ENCODE results near the gene ATG4B. TPM values are rescaled to one million over a fixed set of nuclear protein-coding genes. Genes with fewer than 3 reads are reported as not detected.

The ATG4B gene
- total and polyA plus RNA-seq, 9 of the 15 experiments (the other 6 are each of a cell fraction or from before 2014, with no cell fraction given): 5.9 to 58.8 (median 35.6) TPM

DNA sequence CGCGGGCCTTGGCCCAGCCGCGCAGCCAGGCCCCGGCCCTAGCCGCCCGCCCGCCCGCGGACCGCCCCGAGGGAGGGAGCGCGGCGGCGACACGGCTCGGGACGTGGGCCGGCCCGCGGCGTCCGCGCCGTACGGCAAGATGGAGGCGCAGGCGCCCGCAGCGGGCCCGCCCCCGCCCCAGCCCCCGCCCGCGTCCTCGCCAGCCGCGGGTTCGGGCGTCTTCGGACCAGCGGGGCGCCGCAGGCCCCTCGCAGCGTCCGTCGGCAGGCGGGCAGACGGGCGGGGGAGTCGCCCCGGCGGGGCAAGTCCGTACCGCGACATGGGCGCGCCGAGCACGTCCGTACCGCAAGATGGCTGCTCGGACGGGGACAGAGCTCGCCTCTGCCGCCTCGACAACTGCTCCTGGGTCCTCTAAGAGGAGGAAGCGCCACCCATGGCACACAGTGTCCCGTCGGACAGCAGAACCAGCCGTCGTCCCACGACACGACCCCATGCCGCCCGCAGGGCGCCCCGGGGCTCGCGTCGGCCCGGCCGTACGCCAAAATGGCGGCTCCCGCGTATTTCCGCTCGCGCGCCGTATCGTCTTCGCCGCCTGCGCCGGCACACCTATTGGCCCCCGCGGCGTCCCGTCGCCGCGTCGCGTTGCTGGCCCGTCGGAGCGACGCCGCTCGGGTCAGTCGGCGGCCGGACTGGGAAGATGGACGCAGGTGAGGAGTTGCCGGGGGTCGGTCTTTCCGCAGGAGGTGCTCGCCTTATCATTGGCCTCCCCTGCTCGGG is at the start of gene ATG4B, which contains the start of gene THAP4 (continued):
- TF ChIP-seq, protein P1, sequence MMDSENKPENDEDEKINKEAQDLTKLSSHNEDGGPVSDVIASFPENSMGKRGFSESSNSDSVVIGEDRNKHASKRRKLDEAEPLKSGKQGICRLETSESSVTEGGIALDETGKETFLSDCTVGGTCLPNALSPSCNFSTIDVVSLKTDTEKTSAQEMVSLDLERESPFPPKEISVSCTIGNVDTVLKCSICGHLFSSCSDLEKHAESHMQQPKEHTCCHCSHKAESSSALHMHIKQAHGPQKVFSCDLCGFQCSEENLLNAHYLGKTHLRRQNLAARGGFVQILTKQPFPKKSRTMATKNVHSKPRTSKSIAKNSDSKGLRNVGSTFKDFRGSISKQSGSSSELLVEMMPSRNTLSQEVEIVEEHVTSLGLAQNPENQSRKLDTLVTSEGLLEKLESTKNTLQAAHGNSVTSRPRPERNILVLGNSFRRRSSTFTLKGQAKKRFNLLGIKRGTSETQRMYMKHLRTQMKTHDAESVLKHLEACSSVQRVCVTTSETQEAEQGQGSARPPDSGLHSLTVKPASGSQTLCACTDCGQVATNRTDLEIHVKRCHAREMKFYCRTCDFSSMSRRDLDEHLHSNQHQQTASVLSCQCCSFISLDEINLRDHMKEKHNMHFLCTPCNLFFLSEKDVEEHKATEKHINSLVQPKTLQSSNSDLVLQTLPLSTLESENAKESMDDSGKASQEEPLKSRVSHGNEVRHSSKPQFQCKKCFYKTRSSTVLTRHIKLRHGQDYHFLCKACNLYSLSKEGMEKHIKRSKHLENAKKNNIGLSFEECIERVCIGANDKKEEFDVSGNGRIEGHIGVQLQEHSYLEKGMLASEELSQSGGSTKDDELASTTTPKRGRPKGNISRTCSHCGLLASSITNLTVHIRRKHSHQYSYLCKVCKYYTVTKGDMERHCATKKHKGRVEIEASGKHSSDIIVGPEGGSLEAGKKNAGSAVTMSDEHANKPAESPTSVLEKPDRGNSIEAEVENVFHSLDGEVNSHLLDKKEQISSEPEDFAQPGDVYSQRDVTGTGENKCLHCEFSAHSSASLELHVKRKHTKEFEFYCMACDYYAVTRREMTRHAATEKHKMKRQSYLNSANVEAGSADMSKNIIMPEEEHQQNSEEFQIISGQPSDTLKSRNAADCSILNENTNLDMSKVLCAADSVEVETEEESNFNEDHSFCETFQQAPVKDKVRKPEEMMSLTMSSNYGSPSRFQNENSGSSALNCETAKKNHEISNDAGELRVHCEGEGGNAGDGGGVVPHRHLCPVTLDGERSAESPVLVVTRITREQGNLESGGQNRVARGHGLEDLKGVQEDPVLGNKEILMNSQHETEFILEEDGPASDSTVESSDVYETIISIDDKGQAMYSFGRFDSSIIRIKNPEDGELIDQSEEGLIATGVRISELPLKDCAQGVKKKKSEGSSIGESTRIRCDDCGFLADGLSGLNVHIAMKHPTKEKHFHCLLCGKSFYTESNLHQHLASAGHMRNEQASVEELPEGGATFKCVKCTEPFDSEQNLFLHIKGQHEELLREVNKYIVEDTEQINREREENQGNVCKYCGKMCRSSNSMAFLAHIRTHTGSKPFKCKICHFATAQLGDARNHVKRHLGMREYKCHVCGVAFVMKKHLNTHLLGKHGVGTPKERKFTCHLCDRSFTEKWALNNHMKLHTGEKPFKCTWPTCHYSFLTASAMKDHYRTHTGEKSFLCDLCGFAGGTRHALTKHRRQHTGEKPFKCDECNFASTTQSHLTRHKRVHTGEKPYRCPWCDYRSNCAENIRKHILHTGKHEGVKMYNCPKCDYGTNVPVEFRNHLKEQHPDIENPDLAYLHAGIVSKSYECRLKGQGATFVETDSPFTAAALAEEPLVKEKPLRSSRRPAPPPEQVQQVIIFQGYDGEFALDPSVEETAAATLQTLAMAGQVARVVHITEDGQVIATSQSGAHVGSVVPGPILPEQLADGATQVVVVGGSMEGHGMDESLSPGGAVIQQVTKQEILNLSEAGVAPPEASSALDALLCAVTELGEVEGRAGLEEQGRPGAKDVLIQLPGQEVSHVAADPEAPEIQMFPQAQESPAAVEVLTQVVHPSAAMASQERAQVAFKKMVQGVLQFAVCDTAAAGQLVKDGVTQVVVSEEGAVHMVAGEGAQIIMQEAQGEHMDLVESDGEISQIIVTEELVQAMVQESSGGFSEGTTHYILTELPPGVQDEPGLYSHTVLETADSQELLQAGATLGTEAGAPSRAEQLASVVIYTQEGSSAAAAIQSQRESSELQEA (IDR thresholded peaks at IDR 0.05; ENCODE audit: low read depth): peak; percentile 93
- no peak for TF ChIP-seq MEF2D (tag; conservative IDR thresholded peaks at IDR 0.05; ENCODE audit: low read depth)
- no peak for TF ChIP-seq ZNF232 (CRISPR knock-in tag; IDR thresholded peaks at IDR 0.05)
- peak; percentile 91 for TF ChIP-seq SIN3B (IDR thresholded peaks at IDR 0.05; ENCODE audit: low read depth)
- TF ChIP-seq MAZ (CRISPR knock-in tag; conservative IDR thresholded peaks at IDR 0.05 in 1 of 2, IDR thresholded peaks at IDR 0.05 in 1 of 2): peak; percentile 69 to 82; a peak in 3 of 4 replicates
- no peak for TF ChIP-seq ZBTB17 (CRISPR knock-in tag; IDR thresholded peaks at IDR 0.05)
- TF ChIP-seq EP400 (IDR thresholded peaks at IDR 0.05): no peak; the same call in 1 of the 2 replicates
- TF ChIP-seq, protein P2, sequence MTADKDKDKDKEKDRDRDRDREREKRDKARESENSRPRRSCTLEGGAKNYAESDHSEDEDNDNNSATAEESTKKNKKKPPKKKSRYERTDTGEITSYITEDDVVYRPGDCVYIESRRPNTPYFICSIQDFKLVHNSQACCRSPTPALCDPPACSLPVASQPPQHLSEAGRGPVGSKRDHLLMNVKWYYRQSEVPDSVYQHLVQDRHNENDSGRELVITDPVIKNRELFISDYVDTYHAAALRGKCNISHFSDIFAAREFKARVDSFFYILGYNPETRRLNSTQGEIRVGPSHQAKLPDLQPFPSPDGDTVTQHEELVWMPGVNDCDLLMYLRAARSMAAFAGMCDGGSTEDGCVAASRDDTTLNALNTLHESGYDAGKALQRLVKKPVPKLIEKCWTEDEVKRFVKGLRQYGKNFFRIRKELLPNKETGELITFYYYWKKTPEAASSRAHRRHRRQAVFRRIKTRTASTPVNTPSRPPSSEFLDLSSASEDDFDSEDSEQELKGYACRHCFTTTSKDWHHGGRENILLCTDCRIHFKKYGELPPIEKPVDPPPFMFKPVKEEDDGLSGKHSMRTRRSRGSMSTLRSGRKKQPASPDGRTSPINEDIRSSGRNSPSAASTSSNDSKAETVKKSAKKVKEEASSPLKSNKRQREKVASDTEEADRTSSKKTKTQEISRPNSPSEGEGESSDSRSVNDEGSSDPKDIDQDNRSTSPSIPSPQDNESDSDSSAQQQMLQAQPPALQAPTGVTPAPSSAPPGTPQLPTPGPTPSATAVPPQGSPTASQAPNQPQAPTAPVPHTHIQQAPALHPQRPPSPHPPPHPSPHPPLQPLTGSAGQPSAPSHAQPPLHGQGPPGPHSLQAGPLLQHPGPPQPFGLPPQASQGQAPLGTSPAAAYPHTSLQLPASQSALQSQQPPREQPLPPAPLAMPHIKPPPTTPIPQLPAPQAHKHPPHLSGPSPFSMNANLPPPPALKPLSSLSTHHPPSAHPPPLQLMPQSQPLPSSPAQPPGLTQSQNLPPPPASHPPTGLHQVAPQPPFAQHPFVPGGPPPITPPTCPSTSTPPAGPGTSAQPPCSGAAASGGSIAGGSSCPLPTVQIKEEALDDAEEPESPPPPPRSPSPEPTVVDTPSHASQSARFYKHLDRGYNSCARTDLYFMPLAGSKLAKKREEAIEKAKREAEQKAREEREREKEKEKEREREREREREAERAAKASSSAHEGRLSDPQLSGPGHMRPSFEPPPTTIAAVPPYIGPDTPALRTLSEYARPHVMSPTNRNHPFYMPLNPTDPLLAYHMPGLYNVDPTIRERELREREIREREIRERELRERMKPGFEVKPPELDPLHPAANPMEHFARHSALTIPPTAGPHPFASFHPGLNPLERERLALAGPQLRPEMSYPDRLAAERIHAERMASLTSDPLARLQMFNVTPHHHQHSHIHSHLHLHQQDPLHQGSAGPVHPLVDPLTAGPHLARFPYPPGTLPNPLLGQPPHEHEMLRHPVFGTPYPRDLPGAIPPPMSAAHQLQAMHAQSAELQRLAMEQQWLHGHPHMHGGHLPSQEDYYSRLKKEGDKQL (CRISPR knock-in tag; IDR thresholded peaks at IDR 0.05; ENCODE audit: borderline replicate concordance): no peak
- no peak for TF ChIP-seq SMARCA5 (IDR thresholded peaks at IDR 0.05)
- no peak for TF ChIP-seq FOXA3 (CRISPR knock-in tag; conservative IDR thresholded peaks at IDR 0.05 in 1 of 2, IDR thresholded peaks at IDR 0.05 in 1 of 2)
- TF ChIP-seq SETDB1 (IDR thresholded peaks at IDR 0.05; ENCODE audit: low read length): no peak
- TF ChIP-seq ZNF76 (CRISPR knock-in tag; IDR thresholded peaks at IDR 0.05; ENCODE audit: borderline replicate concordance): no peak
- TF ChIP-seq SMARCC2 (IDR thresholded peaks at IDR 0.05; ENCODE audit: low read depth): no peak
- no peak for TF ChIP-seq PRPF4 (IDR thresholded peaks at IDR 0.05; ENCODE audit: insufficient read depth, low read depth, low read length, poor library complexity, severe bottlenecking)
